SU-DHL-6 (cell line): Measurements from ENCODE around the gene PDIK1L.

Experiments
- CTCF ChIP-seq: fragments of 200-600 bp; sonication (generic); IDR thresholded peaks from one replicate; pipeline ENCODE4 v1.5.1; 2017; ENCODE audit warnings: antibody characterized with exemption, mild to moderate bottlenecking, low read length, moderate library complexity; ENCODE audit not compliant: insufficient read depth, poor library complexity, severe bottlenecking
- EZH2phosphoT487 ChIP-seq: fragments of 200-600 bp; sonication (generic), shearing (Covaris generic); conservative IDR thresholded peaks from 2 replicates; pipeline ENCODE4 v1.6.1; 2018; ENCODE audit warnings: mild to moderate bottlenecking, antibody characterized with exemption, low read length, moderate library complexity, mixed read lengths

- TF ChIP-seq CTCF (no peak), EZH2phosphoT487 (no peak)
These were observed 22.8 kb downstream of the PDIK1L start for GRCh38 chr1:26134466-26134865.
